Fibroblast of mammary gland (primary cell): ENCODE measurements around the gene MOGAT3.
A peak's percentile ranks its signal among the peaks of the same experiment; 100 is the strongest.

ENCODE experiments used
- DNase-seq: peaks from one replicate; pipeline ENCODE4 v3.0.0-alpha.2; 2010; ENCODE audit warnings: low read depth
- H3K4me3 ChIP-seq: 2 replicates; pipeline ENCODE4 v1.5.1; 2011; ENCODE audit warnings: low read depth, mild to moderate bottlenecking, low read length, moderate library complexity; ENCODE audit not compliant: control insufficient read depth
- CTCF ChIP-seq: conservative IDR thresholded peaks from 2 replicates; pipeline ENCODE4 v1.5.1; 2011; ENCODE audit warnings: low read depth, low read length, inconsistent platforms; ENCODE audit not compliant: control insufficient read depth, insufficient read depth

Gene MOGAT3

GRCh38 chr7:101164071-101164840, 36.6 kb downstream of the MOGAT3 start:
- peak overlapping the region; percentile 16 for H3K4me3 ChIP-seq
- DNase-seq, result peak; percentile 51
- TF ChIP-seq CTCF, result no peak

GRCh38 chr7:101163279-101164070, 37.4 kb downstream of the MOGAT3 start:
- H3K4me3 ChIP-seq, result peak overlapping the region; percentile 25
- no peak for DNase-seq
- TF ChIP-seq CTCF, result no peak

GRCh38 chr7:101162551-101163278, 38.1 kb downstream of the MOGAT3 start:
- no peak overlapping the region for H3K4me3 ChIP-seq
- DNase-seq, result peak; percentile 57
- no peak for TF ChIP-seq CTCF

GRCh38 chr7:101161692-101162471, 39.0 kb downstream of the MOGAT3 start:
- no peak for DNase-seq
- TF ChIP-seq CTCF, result no peak
- no peak overlapping the region for H3K4me3 ChIP-seq

- H3K4me3 ChIP-seq, result no peak overlapping the region
- TF ChIP-seq CTCF, result no peak
- DNase-seq, result no peak
Measured at GRCh38 chr7:101160910-101161309, 39.9 kb downstream of the MOGAT3 start.
